ENCODE measurements around the gene ITGB6. TPM values are rescaled to one million over a fixed set of nuclear protein-coding genes. Genes with fewer than 3 reads are reported as not detected.
A peak's percentile ranks its signal among the peaks of the same experiment; 100 is the strongest.

The ITGB6 gene
- total and polyA plus RNA-seq, 8 donors, result 2.3 to 49.6 (median 8.3) TPM

DNA sequence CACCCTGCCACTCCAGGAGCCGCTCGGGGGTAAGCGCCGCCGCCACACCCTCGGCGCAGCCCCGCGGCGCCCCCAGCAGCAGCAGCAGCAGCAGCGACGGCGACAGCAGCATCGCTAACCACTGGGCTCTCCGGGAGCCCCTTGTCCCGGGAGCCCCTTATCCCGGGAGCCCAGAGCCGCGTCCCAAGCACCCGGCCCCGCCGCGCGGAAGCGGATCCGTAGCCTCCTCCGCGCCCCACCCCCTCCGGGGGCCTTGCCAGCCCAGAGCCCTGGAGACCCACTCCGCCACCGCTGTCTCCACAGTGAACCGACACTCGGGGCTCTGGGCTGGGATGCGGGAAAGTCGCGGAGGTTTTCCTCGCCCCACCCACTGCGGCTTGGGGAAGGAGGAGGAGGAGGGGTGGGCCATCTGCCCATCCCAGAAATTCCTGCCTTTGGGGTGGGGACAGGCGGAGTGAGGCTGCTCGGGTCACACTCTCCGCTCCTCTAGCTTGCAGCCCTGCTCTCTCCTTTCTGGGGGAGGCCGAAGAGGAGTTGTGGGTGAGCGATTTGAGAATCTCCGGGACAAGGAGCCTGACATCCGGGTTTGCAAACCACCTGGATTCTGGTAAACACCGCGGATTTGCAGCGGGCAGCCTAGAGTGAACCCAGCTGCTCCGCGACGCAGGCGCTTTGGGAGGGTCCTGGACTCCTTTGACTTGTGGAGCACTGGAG is 137.6 kb downstream of the ITGB6 start, which contains the start of gene PLA2R1:
Gene PLA2R1 (minus strand): TSS at position 324 of the 714 bp plus-strand sequence. CDS start 212 bp downstream, at position 112.
- Histone ChIP-seq H3K4me3 (peak within 1 kb of the TSS; percentile 59 to 86 (median 78)), H3K27me3 (peaks cover 0 to 21% (median 9%) of the 10 kb centered on the region in 3 donors), H3K9me3 (no peaks in the 10 kb centered on the region), H3K4me1 (peaks cover 5 to 26% (median 23%) of the 10 kb centered on the region in 4 donors), H3K27ac (peak within 1 kb of the TSS in 4 of 5 donors; percentile 47 to 72 (median 60)), H3K36me3 (no peaks in the 10 kb centered on the region)
- DNase-seq, result peak; percentile 34 to 80
- 1% methylated on average over 17 to 52 of the region's 52 CpGs for WGBS, 5 donors
- TF ChIP-seq POLR2A (IDR thresholded peaks at IDR 0.05) (no peak), POLR2AphosphoS5 (IDR thresholded peaks at IDR 0.05) (no peak), EP300 (IDR thresholded peaks at IDR 0.05) (no peak)
- TF ChIP-seq, protein P1, sequence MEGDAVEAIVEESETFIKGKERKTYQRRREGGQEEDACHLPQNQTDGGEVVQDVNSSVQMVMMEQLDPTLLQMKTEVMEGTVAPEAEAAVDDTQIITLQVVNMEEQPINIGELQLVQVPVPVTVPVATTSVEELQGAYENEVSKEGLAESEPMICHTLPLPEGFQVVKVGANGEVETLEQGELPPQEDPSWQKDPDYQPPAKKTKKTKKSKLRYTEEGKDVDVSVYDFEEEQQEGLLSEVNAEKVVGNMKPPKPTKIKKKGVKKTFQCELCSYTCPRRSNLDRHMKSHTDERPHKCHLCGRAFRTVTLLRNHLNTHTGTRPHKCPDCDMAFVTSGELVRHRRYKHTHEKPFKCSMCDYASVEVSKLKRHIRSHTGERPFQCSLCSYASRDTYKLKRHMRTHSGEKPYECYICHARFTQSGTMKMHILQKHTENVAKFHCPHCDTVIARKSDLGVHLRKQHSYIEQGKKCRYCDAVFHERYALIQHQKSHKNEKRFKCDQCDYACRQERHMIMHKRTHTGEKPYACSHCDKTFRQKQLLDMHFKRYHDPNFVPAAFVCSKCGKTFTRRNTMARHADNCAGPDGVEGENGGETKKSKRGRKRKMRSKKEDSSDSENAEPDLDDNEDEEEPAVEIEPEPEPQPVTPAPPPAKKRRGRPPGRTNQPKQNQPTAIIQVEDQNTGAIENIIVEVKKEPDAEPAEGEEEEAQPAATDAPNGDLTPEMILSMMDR (IDR thresholded peaks at IDR 0.05), result no peak
- intact Hi-C loops (cut with DNase I; ENCODE audit: low total_unique reads), result no loop called here

DNA sequence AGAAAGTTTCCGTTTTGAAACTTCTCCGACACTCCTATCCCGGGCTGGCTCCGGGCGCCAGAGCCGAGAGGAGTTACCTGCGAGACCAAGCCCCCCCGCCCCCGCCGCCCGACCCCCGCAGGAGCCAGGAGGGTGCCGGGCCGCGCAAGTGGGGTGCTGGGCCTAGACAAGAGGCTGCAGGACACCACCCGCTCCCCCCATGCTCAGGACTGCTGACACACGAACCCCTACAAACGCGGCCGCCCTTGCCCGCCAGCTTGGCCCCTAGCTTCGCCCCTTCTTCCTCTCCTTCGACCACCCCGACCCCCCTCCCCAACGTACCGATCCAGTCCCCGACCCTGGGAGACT is 138.2 kb downstream of the ITGB6 start:
- TF ChIP-seq EP300 (IDR thresholded peaks at IDR 0.05) (no peak), POLR2A (IDR thresholded peaks at IDR 0.05) (no peak)

DNA sequence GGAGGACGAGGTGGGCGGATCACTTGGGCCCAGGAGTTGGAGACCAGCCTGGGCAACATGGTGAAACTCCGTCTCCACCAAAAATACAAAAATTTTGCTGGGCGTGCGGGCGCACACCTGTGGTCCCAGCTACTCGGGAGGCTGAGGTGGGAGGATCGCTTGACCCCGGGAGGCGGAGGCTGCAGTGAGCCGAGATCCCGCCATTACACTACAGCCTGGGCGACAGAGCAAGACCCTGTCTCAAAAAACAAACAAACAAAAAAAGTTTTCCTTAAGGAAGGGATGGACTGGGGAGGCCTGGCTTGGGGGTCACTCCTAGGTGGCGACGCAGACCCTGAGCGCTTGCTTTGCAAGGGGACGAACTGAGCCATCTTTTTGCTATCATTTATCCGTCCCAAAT is 138.5 kb downstream of the ITGB6 start:
- Histone ChIP-seq H3K36me3 (no peaks in the 10 kb centered on the region), H3K4me1 (peaks cover 5 to 26% (median 23%) of the 10 kb centered on the region in 4 donors), H3K4me3 (peak overlapping the region; percentile 59 to 86 (median 78)), H3K9me3 (no peaks in the 10 kb centered on the region), H3K27ac (peak overlapping the region in 2 of 5 donors; percentile 68 to 72), H3K27me3 (peaks cover 0 to 21% (median 9%) of the 10 kb centered on the region in 3 donors)
- intact Hi-C loops (cut with DNase I; ENCODE audit: low total_unique reads), result no loop called here
- TF ChIP-seq EP300 (IDR thresholded peaks at IDR 0.05), result no peak
- no peak for TF ChIP-seq POLR2AphosphoS5 (IDR thresholded peaks at IDR 0.05)
- no peak for TF ChIP-seq POLR2A (IDR thresholded peaks at IDR 0.05)
- TF ChIP-seq, protein P1 (IDR thresholded peaks at IDR 0.05), result no peak
- 65 to 72% (median 70%) methylated on average over 18 of the region's 18 CpGs for WGBS, 5 donors
- no peak for DNase-seq

More for the DNA sequence above, 138.2 kb downstream of the ITGB6 start:
- WGBS, 5 donors, result 1 to 4% (median 3%) methylated on average over 14 to 27 of the region's 27 CpGs
- intact Hi-C loops (cut with DNase I; ENCODE audit: low total_unique reads), result no loop called here
- peaks cover 0 to 21% (median 9%) of the 10 kb centered on the region in 3 donors for H3K27me3 ChIP-seq
- DNase-seq, result peak in 1 of 2 donors; percentile 45
- peak overlapping the region in 4 of 5 donors; percentile 47 to 72 (median 60) for H3K27ac ChIP-seq
- H3K4me1 ChIP-seq, result peaks cover 5 to 26% (median 23%) of the 10 kb centered on the region in 4 donors
- no peaks in the 10 kb centered on the region for H3K9me3 ChIP-seq
- no peaks in the 10 kb centered on the region for H3K36me3 ChIP-seq
- peak overlapping the region; percentile 59 to 86 (median 78) for H3K4me3 ChIP-seq

DNA sequence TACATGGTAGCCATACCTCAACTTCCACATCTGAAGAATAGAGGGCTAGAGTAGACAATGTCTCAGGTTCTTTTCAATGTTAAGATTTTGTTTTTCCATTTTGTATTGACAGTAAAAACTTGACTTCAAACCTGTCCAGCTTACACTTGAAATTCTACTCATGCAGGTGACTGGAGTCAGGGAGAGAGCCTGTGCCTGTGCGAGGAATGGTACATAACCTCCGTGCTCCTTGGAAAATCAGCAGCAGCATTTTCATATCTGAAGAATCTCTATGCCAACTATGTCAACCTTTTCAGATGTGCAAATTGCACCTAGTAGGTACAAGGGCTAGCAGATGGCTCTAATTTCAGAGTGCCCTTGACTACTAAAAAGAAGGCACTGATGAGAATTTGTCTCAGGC is 139.8 kb downstream of the ITGB6 start:
- Histone ChIP-seq H3K36me3 (no peaks in the 10 kb centered on the region), H3K9me3 (no peaks in the 10 kb centered on the region), H3K27ac (no peak overlapping the region), H3K4me3 (no peak overlapping the region), H3K27me3 (peaks cover 0 to 21% (median 9%) of the 10 kb centered on the region in 3 donors), H3K4me1 (peaks cover 5 to 26% (median 23%) of the 10 kb centered on the region in 4 donors)
- 91 to 96% (median 95%) methylated on average over 2 of the region's 2 CpGs for WGBS, 5 donors
- no peak for DNase-seq
- TF ChIP-seq, protein P1 (IDR thresholded peaks at IDR 0.05), result no peak
- no peak for TF ChIP-seq POLR2AphosphoS5 (IDR thresholded peaks at IDR 0.05)
- no peak for TF ChIP-seq EP300 (IDR thresholded peaks at IDR 0.05)
- no peak for TF ChIP-seq POLR2A (IDR thresholded peaks at IDR 0.05)
- intact Hi-C loops (cut with DNase I; ENCODE audit: low total_unique reads), result no loop called here

Data from stomach (tissue), 9 donors.